OCI-LY3 (cell line): ENCODE measurements around the gene PLIN4.

Source experiments
- H2AFZ ChIP-seq: fragments of 200-600, 300-600 bp; shearing (Covaris generic); 2 replicates; pipeline ENCODE4 v1.6.0; 2014; ENCODE audit warnings: antibody characterized with exemption, low read depth, low read length
- H3K27ac ChIP-seq: fragments of 200-600, 300-600 bp; sonication (generic); 2 replicates; pipeline ENCODE4 v1.5.1; 2014; ENCODE audit warnings: mild to moderate bottlenecking, low read length, moderate library complexity, mixed read lengths
- H3K27me3 ChIP-seq: fragments of 200-600, 300-600 bp; sonication (generic); 2 replicates; pipeline ENCODE4 v1.6.1; 2014; ENCODE audit warnings: low read depth, low read length, mixed read lengths
- H3K36me3 ChIP-seq: fragments of 200-600, 300-600 bp; sonication (generic); replicated peaks from 2 replicates; pipeline ENCODE3; 2014; ENCODE audit warnings: low read depth, low read length, mixed read lengths
- H3K4me1 ChIP-seq: fragments of 300-600, 200-600 bp; sonication (generic); 2 replicates; pipeline ENCODE4 v1.6.1; 2014; ENCODE audit warnings: low read length, mixed read lengths
- H3K4me2 ChIP-seq: fragments of 200-600, 300-600 bp; sonication (generic); 2 replicates; pipeline ENCODE4 v1.6.1; 2014; ENCODE audit warnings: low read length, mixed read lengths
- H3K4me3 ChIP-seq: fragments of 300-600, 200-600 bp; sonication (generic); 2 replicates; pipeline ENCODE4 v1.5.1; 2014; ENCODE audit warnings: antibody characterized with exemption, mild to moderate bottlenecking, low read length, moderate library complexity
- H3K79me2 ChIP-seq: fragments of 300-600, 200-600 bp; shearing (Covaris generic); 2 replicates; pipeline ENCODE4 v1.6.1; 2014; ENCODE audit warnings: mild to moderate bottlenecking, low read length, mixed read lengths
- H3K9ac ChIP-seq: fragments of 300-600, 200-600 bp; shearing (Covaris generic); 2 replicates; pipeline ENCODE4 v1.6.0; 2014; ENCODE audit warnings: mild to moderate bottlenecking, low read length, moderate library complexity
- H3K9me3 ChIP-seq: fragments of 200-600, 300-600 bp; shearing (Covaris generic); 2 replicates; pipeline ENCODE4 v1.6.1; 2014; ENCODE audit warnings: low read length, mixed read lengths; ENCODE audit not compliant: insufficient read depth
- H4K20me1 ChIP-seq: fragments of 200-600, 300-600 bp; sonication (generic); 2 replicates; pipeline ENCODE4 v1.6.1; 2016; ENCODE audit warnings: low read length, mixed read lengths; ENCODE audit not compliant: insufficient read depth
- EZH2phosphoT487 ChIP-seq: fragments of 200-600 bp; shearing (Covaris generic); IDR thresholded peaks from 2 replicates; pipeline ENCODE4 v1.6.1; 2018; ENCODE audit warnings: antibody characterized with exemption, mixed run types, low read depth
- TF ChIP-seq, protein P1 (sequence below): fragments of 200-600, 300-600 bp; sonication (generic); IDR thresholded peaks from 2 replicates; pipeline ENCODE4 v1.5.1; 2014; ENCODE audit warnings: antibody characterized with exemption, low read length, low read depth

The PLIN4 gene

DNA sequence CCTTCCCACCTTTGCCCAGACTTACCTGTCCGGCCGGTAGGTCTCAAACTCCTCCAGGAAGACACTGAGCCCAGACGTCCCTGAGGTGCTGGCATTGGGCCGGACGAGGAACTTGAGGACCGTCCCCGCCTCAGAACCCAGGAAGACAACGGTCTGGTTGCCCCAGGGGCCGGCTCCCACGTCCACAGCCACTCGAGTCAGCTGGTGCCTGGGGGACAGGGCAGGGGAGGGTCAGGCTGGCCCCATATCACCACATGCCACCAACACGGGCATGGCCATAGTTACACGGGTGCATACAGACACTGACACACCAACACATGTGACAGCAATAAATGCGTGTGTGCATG, 29.9 kb upstream of the PLIN4 start:
- Histone ChIP-seq H3K4me2 (no peak overlapping the region), H3K36me3 (peaks cover 22% of the 10 kb centered on the region), H4K20me1 (no peaks in the 10 kb centered on the region; the same call in 1 of the 2 replicates), H3K4me1 (peaks cover 2% of the 10 kb centered on the region; the same call in 1 of the 2 replicates), H3K9me3 (no peaks in the 10 kb centered on the region), H3K27ac (no peak overlapping the region), H3K27me3 (no peaks in the 10 kb centered on the region), H3K79me2 (no peaks in the 10 kb centered on the region), H2AFZ (no peak overlapping the region), H3K9ac (no peak overlapping the region), H3K4me3 (no peak overlapping the region)
- no peak for TF ChIP-seq EZH2phosphoT487
- TF ChIP-seq, protein P1, sequence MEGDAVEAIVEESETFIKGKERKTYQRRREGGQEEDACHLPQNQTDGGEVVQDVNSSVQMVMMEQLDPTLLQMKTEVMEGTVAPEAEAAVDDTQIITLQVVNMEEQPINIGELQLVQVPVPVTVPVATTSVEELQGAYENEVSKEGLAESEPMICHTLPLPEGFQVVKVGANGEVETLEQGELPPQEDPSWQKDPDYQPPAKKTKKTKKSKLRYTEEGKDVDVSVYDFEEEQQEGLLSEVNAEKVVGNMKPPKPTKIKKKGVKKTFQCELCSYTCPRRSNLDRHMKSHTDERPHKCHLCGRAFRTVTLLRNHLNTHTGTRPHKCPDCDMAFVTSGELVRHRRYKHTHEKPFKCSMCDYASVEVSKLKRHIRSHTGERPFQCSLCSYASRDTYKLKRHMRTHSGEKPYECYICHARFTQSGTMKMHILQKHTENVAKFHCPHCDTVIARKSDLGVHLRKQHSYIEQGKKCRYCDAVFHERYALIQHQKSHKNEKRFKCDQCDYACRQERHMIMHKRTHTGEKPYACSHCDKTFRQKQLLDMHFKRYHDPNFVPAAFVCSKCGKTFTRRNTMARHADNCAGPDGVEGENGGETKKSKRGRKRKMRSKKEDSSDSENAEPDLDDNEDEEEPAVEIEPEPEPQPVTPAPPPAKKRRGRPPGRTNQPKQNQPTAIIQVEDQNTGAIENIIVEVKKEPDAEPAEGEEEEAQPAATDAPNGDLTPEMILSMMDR: no peak

- TF ChIP-seq, protein P1: peak; percentile 57
- no peak for TF ChIP-seq EZH2phosphoT487
- H3K9ac ChIP-seq: no peak overlapping the region
Measured at GRCh38 chr19:4547303-4548237, 29.3 kb upstream of the PLIN4 start.

GRCh38 chr19:4543842-4544647, 25.8 kb upstream of the PLIN4 start:
- Histone ChIP-seq H3K9me3 (no peaks in the 10 kb centered on the region), H3K27ac (no peak overlapping the region), H3K4me2 (no peak overlapping the region), H3K27me3 (no peaks in the 10 kb centered on the region), H3K4me1 (peaks cover 26% of the 10 kb centered on the region), H3K36me3 (peaks cover 5% of the 10 kb centered on the region), H4K20me1 (no peaks in the 10 kb centered on the region), H3K79me2 (no peaks in the 10 kb centered on the region), H2AFZ (no peak overlapping the region), H3K9ac (no peak overlapping the region), H3K4me3 (no peak overlapping the region)
- TF ChIP-seq EZH2phosphoT487: no peak
- TF ChIP-seq, protein P1: no peak

More at GRCh38 chr19:4547303-4548237, 29.3 kb upstream of the PLIN4 start:
- Histone ChIP-seq H3K27ac (no peak overlapping the region), H3K4me1 (peaks cover 8% of the 10 kb centered on the region; the same call in 1 of the 2 replicates), H3K27me3 (no peaks in the 10 kb centered on the region), H3K36me3 (peaks cover 15% of the 10 kb centered on the region), H3K79me2 (no peaks in the 10 kb centered on the region), H3K4me3 (no peak overlapping the region), H2AFZ (no peak overlapping the region), H3K4me2 (no peak overlapping the region), H3K9me3 (no peaks in the 10 kb centered on the region), H4K20me1 (no peaks in the 10 kb centered on the region; the same call in 1 of the 2 replicates)
